ENCODE measurements around the gene AQP11.

The AQP11 gene

GRCh38 chr11:77580712-77581337, 8.9 kb upstream of the AQP11 start:
- H3K27ac ChIP-seq = no peak overlapping the region
- TF ChIP-seq, protein P1, sequence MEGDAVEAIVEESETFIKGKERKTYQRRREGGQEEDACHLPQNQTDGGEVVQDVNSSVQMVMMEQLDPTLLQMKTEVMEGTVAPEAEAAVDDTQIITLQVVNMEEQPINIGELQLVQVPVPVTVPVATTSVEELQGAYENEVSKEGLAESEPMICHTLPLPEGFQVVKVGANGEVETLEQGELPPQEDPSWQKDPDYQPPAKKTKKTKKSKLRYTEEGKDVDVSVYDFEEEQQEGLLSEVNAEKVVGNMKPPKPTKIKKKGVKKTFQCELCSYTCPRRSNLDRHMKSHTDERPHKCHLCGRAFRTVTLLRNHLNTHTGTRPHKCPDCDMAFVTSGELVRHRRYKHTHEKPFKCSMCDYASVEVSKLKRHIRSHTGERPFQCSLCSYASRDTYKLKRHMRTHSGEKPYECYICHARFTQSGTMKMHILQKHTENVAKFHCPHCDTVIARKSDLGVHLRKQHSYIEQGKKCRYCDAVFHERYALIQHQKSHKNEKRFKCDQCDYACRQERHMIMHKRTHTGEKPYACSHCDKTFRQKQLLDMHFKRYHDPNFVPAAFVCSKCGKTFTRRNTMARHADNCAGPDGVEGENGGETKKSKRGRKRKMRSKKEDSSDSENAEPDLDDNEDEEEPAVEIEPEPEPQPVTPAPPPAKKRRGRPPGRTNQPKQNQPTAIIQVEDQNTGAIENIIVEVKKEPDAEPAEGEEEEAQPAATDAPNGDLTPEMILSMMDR (conservative IDR thresholded peaks at IDR 0.05) = no peak
- no peak for TF ChIP-seq ZFX (IDR thresholded peaks at IDR 0.05)

DNA sequence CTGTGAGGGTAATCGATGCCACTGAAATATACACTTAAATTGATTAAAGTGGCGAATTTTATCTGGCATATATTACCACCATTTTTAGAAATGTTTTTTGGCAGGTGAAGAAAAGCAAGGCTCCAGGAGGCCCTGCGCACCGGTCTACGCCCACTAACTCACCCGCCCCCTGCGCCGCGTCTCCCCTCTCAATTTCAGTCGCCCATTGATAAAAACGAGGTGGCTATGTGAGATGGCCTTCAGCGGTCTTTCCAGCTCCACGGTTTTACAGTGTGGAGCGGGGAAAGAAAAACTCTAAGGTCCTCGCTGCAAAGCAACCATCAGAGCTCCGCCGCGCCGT, 602 bp upstream of the AQP11 start:
- TF ChIP-seq, protein P1 (conservative IDR thresholded peaks at IDR 0.05) = no peak
- no peak for TF ChIP-seq ZFX (IDR thresholded peaks at IDR 0.05)
- H3K27ac ChIP-seq = peak overlapping the region; percentile 76

DNA sequence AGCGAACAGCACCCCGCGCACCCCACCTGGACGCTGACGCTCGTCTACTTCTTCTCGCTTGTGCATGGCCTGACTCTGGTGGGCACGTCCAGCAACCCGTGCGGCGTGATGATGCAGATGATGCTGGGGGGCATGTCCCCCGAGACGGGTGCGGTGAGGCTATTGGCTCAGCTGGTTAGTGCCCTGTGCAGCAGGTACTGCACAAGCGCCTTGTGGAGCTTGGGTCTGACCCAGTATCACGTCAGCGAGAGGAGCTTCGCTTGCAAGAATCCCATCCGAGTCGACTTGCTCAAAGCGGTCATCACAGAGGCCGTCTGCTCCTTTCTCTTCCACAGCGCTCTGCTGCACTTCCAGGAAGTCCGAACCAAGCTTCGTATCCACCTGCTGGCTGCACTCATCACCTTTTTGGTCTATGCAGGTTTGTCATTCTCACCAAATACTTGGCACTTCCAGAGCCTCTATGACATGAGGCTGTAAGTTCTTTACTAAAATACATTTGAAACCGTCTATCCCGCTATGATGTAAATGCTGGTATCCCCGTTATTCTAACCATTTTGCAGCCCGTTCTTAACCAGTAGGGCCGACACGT, 535 bp downstream of the AQP11 start:
- H3K27ac ChIP-seq = peak overlapping the region; percentile 76
- TF ChIP-seq, protein P1 (conservative IDR thresholded peaks at IDR 0.05) = no peak; the same call in 1 of the 2 replicates
- no peak for TF ChIP-seq ZFX (IDR thresholded peaks at IDR 0.05)

- no peak overlapping the region for H3K27ac ChIP-seq
Measured at GRCh38 chr11:77592727-77593126, 3.0 kb downstream of the AQP11 start.

GRCh38 chr11:77593883-77594282, 4.1 kb downstream of the AQP11 start:
- TF ChIP-seq, protein P1 (conservative IDR thresholded peaks at IDR 0.05) = no peak
- no peak for TF ChIP-seq ZFX (IDR thresholded peaks at IDR 0.05)
- no peak overlapping the region for H3K27ac ChIP-seq

More at GRCh38 chr11:77592727-77593126, 3.0 kb downstream of the AQP11 start:
- no peak for TF ChIP-seq ZFX (IDR thresholded peaks at IDR 0.05)
- TF ChIP-seq, protein P1 (conservative IDR thresholded peaks at IDR 0.05) = no peak

- no peak overlapping the region for H3K27ac ChIP-seq
- TF ChIP-seq, protein P1 (conservative IDR thresholded peaks at IDR 0.05) = no peak
- no peak for TF ChIP-seq ZFX (IDR thresholded peaks at IDR 0.05)
Measured at GRCh38 chr11:77596626-77597025, 6.9 kb downstream of the AQP11 start.

DNA sequence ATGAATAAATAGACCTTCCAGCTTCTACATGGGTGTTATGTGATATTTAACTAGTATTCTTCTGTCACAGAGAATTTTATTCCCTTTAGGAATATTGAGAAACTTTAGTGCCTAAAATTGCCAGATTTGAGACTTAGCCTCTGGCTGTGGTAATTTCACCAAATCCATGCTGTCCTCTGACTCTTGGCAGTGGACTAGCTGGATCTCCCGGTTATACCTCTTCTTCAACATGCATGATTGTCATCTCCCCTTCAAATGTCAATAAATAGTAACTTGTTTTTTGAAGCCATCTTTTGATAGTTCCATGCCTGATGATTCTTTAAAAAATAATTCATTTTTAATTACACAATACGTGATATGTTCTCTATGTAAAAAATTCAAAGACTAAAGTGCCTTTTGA, 8.4 kb downstream of the AQP11 start:
- TF ChIP-seq, protein P1 (conservative IDR thresholded peaks at IDR 0.05) = no peak
- TF ChIP-seq ZFX (IDR thresholded peaks at IDR 0.05) = no peak
- H3K27ac ChIP-seq = peak overlapping the region; percentile 30; the same call in 1 of the 2 replicates
